Measurements from ENCODE around the gene MAGIX. TPM values are rescaled to one million over a fixed set of nuclear protein-coding genes. Genes with fewer than 3 reads are reported as not detected.

MAGIX gene
- total and polyA plus RNA-seq, 2 of the 4 experiments (the other 2 are of a cell fraction), result 0.72 to 1.1 TPM

GRCh38 chrX:49176421-49177326 lies 14.1 kb downstream of the MAGIX start:
- no peaks in the 10 kb centered on the region; the same call in 1 of the 2 replicates for H4K20me1 ChIP-seq (ENCODE audit: insufficient read depth, low read length)
- no TSS peak for BruUV-seq (replicated peaks)
- no peak overlapping the region for H2BK120ac ChIP-seq (ENCODE audit: low read depth, low read length)
- H3K27ac ChIP-seq (ENCODE audit: insufficient read depth, low read length), result no peak overlapping the region
- H4K91ac ChIP-seq (ENCODE audit: insufficient read depth, low read depth, low read length), result no peak overlapping the region
- DNase-seq (no peak), ATAC-seq (ENCODE audit: low read depth) (no peak)
- dilution Hi-C loops (cut with HindIII; ENCODE audit: low sequenced_read_pairs, unreplicated experiment) (no loop called here), in situ Hi-C loops (cut with MboI; ENCODE audit: low sequenced_read_pairs) (no loop called here), intact Hi-C loops (cut with micrococcal nuclease) (no loop called here)
- no peak overlapping the region for H3K9ac ChIP-seq (ENCODE audit: low read depth, low read length)
- WGBS, 2 experiments (ENCODE audit: extremely low coverage in 2 of 2, insufficient read length in 1 of 2), result 82% methylated on average over 7 of the region's 27 CpGs; no CpG with 5 or more reads in 1 of the 2 experiments
- H4K5ac ChIP-seq (ENCODE audit: low read depth, low read length), result no peak overlapping the region
- TF ChIP-seq CHD1 (IDR thresholded peaks at IDR 0.05; ENCODE audit: low read depth, low read length) (no peak), FOS (IDR thresholded peaks at IDR 0.05; ENCODE audit: low read depth, low read length) (no peak), MXI1 (IDR thresholded peaks at IDR 0.05; ENCODE audit: borderline replicate concordance, low read depth, low read length) (no peak), NFE2L2 (IDR thresholded peaks at IDR 0.05; ENCODE audit: low read depth, low read length) (no peak), RFX5 (IDR thresholded peaks at IDR 0.05; ENCODE audit: low read depth, low read length) (no peak), RAD21 (IDR thresholded peaks at IDR 0.05; ENCODE audit: low read length) (no peak), SMC3 (IDR thresholded peaks at IDR 0.05; ENCODE audit: low read depth, low read length) (no peak), MAFK (IDR thresholded peaks at IDR 0.05; ENCODE audit: low read depth, low read length) (no peak), RCOR1 (IDR thresholded peaks at IDR 0.05; ENCODE audit: insufficient replicate concordance, low read length) (no peak), BHLHE40 (IDR thresholded peaks at IDR 0.05; ENCODE audit: low read depth, low read length) (no peak), CTCF (conservative IDR thresholded peaks at IDR 0.05; ENCODE audit: low read depth, low read length) (no peak), POLR2A (IDR thresholded peaks at IDR 0.05; ENCODE audit: low read depth, low read length) (no peak), MAZ (IDR thresholded peaks at IDR 0.05; ENCODE audit: borderline replicate concordance, low read depth, low read length) (no peak)
- TF ChIP-seq, protein P1, sequence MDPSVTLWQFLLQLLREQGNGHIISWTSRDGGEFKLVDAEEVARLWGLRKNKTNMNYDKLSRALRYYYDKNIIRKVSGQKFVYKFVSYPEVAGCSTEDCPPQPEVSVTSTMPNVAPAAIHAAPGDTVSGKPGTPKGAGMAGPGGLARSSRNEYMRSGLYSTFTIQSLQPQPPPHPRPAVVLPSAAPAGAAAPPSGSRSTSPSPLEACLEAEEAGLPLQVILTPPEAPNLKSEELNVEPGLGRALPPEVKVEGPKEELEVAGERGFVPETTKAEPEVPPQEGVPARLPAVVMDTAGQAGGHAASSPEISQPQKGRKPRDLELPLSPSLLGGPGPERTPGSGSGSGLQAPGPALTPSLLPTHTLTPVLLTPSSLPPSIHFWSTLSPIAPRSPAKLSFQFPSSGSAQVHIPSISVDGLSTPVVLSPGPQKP (IDR thresholded peaks at IDR 0.05; ENCODE audit: borderline replicate concordance, low read depth, low read length), result no peak
- TF ChIP-seq, protein P2, sequence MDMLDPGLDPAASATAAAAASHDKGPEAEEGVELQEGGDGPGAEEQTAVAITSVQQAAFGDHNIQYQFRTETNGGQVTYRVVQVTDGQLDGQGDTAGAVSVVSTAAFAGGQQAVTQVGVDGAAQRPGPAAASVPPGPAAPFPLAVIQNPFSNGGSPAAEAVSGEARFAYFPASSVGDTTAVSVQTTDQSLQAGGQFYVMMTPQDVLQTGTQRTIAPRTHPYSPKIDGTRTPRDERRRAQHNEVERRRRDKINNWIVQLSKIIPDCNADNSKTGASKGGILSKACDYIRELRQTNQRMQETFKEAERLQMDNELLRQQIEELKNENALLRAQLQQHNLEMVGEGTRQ (IDR thresholded peaks at IDR 0.05; ENCODE audit: low read depth, low read length), result no peak
- H3K4me1 ChIP-seq (ENCODE audit: control insufficient read depth, insufficient read depth, low read length), result peaks cover 2% of the 10 kb centered on the region
- ChIA-PET POLR2A (ENCODE audit: unreplicated experiment) (no interaction called here), CTCF (no interaction called here)
- no peak overlapping the region for H2BK15ac ChIP-seq (ENCODE audit: low read depth, low read length)
- H3K4ac ChIP-seq (ENCODE audit: low read depth, low read length), result no peak overlapping the region
- H3K36me3 ChIP-seq (ENCODE audit: control insufficient read depth, insufficient read depth, low read length), result peaks cover 25% of the 10 kb centered on the region
- peaks cover 17 to 19% of the 10 kb centered on the region in 2 experiments for H3K79me1 ChIP-seq (ENCODE audit: low read depth in 1 of 2, low read length in 2 of 2)
- H2AK5ac ChIP-seq (ENCODE audit: low read depth, low read length), result no peak overlapping the region
- H3K4me3 ChIP-seq (ENCODE audit: insufficient read depth, low read depth, low read length), result no peak overlapping the region
- H3K18ac ChIP-seq (ENCODE audit: low read depth, low read length), result no peak overlapping the region
- 0 out of 2 replicates have a peak, but pooled peaks cover 5% of the 10 kb centered on the region for H3K9me1 ChIP-seq (ENCODE audit: insufficient read depth, low read length)
- no peak overlapping the region for H3K4me2 ChIP-seq (ENCODE audit: low read depth, low read length)
- H2BK20ac ChIP-seq (ENCODE audit: low read depth, low read length), result no peak overlapping the region
- H3K23ac ChIP-seq (ENCODE audit: low read depth, low read length), result no peak overlapping the region
- H3K27me3 ChIP-seq (ENCODE audit: control insufficient read depth, insufficient read depth, low read length), result no peaks in the 10 kb centered on the region
- no peak overlapping the region for H3K14ac ChIP-seq (replicated peaks; ENCODE audit: low read depth, low read length)
- H4K8ac ChIP-seq (ENCODE audit: low read depth in 2 of 2, low read length in 2 of 2), result no peak overlapping the region
- H3K9me3 ChIP-seq (ENCODE audit: control insufficient read depth, insufficient read depth, low read length), result no peaks in the 10 kb centered on the region; the same call in 1 of the 2 replicates
- no peak overlapping the region for H2BK5ac ChIP-seq (ENCODE audit: low read depth, low read length, poor library complexity, severe bottlenecking)
- H2AK9ac ChIP-seq (replicated peaks; ENCODE audit: low read depth, low read length, poor library complexity), result no peak overlapping the region
- no peak overlapping the region for H2AFZ ChIP-seq (replicated peaks; ENCODE audit: low read length, poor library complexity)
- no peak overlapping the region for H3K56ac ChIP-seq (ENCODE audit: extremely low read depth, insufficient read depth, low read length)
